HG03108 (cell line): ENCODE measurements around the gene PCBP1.
"Not testable (repeated sequence)": the region's sequence is repeated elsewhere in the genome, so short reads cannot be mapped to it uniquely, and the experiment has no call there.

Experiments used
- ATAC-seq: cut with Tn5 transposase; IDR thresholded peaks from one replicate; pipeline ENCODE4 v1.9.1; 2021; ENCODE audit warnings: moderate library complexity; ENCODE audit not compliant: unreplicated experiment

The PCBP1 gene

DNA sequence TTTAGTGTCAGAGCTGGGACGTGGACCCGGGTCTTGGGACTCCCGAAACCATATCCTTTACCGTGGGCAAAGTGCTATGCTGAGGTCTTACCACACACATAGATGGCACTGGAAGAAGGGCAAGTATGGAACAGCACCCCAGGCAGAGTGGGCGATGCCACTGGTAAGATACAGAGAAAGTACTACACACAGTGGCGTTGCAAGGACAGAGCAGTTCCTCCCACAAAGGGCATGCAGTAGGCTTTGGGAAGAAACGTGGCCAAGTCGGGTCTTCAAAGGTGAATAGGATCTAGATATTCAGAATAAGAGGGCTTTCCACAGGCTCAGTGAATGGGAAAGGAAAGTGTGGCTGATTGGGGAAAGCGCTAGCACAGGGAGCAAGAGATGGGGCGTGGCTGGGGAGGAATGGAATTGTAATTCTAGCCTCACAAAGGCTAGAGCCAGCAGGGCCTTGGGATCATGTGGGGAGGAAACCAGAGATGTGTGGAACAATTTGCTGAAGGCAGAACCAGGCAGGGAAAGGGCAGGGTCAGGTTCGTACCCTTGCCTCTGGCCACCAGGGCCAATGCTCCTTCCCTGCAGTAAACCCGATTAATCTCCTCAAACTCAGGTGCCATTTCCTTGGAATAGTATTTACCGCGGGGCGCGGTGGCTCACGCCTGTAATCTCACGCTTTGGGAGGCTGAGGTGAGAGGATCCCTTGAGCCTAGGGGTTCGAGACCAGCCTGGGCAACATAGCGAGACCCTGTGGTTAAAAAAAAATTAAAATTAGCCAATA is 36.0 kb downstream of the PCBP1 start:
- ATAC-seq, result no peak

DNA sequence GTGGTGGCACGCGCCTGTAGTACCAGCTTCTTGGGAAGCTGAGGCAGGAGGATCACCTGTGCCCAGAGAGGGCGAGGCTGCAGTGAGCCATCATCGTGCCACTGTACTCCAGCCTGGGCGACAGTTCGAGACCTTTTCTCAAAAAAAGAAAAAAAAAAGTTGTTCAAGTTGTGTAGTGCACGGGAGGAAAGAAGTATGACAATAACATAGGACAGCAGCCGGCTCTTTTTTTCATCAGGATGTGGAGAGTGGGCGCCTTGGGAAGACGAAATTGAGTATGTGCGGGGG is 36.5 kb downstream of the PCBP1 start:
- no peak for ATAC-seq

DNA sequence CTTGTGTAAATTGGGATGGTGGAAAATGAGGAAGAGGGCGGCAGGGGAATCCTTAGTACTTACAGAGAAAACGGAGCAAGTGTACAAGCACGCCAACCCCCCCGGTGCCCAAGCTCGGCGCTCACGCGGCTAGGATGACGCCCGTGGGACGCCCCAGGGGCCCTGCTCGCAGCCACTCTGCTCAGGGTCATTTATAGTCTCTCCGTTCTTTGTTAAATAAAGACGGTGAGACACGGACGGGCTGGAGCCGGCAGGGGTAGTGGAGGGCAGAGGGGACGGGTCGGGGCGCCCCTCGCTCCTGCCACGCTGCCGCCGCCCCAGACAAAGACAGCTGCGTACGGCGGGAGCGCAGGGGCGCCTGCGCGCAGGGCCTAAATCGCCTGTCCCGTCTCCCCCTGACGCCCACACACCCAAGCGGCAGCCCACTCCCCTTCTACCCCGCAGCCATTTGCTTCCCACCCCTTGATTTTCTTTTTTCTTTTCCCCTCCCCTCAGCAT is 37.8 kb downstream of the PCBP1 start:
- no peak for ATAC-seq

DNA sequence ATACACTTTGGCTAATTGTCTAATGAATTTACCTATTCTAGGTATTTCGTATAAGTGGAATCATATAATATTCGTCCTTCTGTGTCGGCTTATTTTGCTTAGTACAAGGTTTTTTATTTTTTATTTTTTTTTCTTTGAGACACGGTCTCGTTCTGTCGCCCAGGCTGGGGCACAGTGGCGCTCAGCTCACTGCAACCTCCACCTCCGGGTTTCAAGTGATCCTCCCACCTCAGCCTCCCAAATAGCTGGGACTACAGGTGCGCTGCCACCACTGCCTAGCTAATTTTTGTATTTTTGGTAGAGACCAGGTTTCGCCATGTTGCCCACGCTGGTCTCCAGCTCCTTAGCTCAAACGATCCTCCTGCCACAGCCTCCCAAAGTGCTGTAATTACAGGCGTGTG is 38.2 kb downstream of the PCBP1 start:
- no peak for ATAC-seq

DNA sequence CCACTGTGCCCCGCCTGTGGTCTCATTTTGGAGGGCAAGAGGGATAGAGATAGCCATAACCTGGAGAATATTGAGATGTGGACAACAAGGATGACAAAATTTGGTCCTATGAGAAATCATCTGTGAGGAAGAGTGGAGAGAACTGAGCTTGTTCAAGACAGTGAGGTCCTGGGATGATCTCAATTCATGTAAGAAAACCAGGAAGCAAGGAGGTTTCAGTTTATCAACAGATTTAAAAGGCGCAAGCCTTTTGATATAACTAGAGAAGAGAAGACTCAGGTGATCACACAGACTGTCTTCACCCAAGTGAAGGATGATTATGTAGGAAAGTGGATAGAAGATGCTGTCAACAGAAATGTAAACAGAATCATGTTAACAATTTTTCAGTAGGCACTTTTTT is 39.1 kb downstream of the PCBP1 start:
- ATAC-seq, result no peak

DNA sequence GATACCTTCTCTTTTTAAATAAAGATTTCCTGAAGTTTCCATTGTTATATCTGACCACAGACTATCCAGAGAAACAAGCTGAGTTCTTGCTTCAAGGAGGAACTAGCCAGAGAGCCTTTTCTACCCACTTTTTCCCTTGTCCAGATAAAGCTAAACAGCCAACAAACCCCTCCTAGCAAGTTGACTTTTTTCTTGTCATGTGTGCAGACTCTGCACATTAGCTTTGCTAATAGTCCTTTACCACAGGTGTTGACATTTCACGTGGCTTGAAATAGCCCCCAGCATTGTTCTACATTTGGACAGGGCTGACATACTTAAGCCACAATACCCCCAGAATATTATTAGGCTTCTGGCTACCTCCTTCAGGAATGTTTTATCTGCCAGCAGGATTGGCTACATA is 40.7 kb downstream of the PCBP1 start:
- no peak for ATAC-seq

- not testable (repeated sequence) for ATAC-seq
These were observed 44.3 kb downstream of the PCBP1 start for GRCh38 chr2:70131344-70132143.

- peak; percentile 30 for ATAC-seq
These were observed 45.2 kb downstream of the PCBP1 start for GRCh38 chr2:70132244-70133126.

DNA sequence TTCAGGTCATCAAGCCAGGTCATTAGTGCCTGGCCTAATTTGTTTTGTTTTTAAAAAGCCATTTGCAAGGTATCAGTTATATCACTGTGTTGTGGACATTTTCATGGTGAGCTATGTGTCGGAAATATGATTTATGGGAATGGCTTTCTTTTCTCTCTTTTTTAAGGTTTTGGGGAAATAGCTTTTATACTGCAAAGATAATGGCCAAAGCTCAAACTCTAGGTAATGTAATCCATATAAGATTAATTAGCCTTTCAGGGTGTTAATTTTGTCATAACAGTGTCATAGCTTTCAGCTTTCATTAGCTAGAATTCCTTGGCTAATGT is 45.8 kb downstream of the PCBP1 start:
- no peak for ATAC-seq

DNA sequence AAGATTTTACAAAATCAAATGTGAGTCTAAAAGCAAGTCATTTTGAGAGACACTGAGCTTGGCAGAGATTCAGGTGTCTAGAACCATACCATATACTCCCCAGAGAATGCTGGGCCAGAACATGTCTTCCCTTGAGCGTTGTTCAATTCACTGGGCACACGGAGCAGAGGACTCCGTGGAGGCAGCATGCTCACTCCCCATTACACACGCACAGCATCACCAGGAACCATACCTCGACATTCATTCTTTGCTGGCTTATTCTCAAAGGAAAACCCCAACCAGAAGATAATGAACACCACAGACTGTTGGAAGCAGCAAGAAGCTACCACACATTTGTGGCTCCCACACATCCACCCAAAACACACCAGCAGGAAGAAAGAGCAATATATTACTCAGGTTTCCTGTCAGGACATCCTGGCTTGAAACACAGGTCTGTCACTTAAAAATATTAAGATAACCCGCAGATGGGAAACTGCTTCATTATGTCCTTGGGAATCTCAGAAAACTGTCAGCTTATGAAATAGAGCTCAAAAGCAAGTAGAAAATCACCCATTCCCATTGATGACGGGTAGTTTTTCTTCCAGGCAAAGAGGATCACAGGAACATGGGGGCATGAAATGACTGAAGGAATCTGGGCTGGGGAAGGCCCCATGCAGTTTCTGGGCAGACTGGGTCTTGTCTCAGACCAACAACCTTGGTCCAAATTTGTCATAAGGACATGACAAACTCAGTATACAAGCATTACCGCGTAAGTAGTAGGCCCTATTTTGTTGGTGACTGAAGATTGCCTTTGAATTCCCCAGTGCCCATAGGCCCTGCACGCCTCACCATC is 46.4 kb downstream of the PCBP1 start:
- no peak for ATAC-seq

- not testable (repeated sequence) for ATAC-seq
These were observed 47.2 kb downstream of the PCBP1 start for GRCh38 chr2:70134323-70134983.
